ENCODE data around the gene FLNA.

DNA sequence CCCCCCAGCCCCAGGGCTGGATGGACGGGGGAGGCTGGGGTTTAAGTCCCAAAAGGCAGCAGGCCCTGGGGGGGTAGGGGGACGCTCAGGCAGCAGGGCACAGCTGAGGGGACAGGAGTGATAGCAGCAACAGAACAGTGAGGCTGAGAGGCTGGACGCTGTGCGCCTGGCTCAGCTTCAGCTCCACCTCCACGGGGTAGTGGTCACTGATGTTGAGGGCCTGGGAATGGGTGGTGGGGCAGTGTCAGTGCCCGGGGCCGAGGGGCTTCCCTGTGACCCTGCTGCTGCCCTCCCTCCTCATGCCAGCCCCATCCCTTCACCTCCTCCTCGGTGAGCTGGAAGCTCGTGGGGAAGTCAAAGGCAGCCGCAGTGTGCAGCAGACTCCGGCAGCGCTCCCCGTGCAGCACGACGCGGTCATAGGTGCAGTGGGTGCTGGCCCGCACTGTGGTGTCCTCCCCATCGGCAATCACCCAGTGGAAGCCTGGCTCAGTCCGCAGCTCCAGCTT is 28.2 kb upstream of the FLNA start:
- TF ChIP-seq, protein P1, sequence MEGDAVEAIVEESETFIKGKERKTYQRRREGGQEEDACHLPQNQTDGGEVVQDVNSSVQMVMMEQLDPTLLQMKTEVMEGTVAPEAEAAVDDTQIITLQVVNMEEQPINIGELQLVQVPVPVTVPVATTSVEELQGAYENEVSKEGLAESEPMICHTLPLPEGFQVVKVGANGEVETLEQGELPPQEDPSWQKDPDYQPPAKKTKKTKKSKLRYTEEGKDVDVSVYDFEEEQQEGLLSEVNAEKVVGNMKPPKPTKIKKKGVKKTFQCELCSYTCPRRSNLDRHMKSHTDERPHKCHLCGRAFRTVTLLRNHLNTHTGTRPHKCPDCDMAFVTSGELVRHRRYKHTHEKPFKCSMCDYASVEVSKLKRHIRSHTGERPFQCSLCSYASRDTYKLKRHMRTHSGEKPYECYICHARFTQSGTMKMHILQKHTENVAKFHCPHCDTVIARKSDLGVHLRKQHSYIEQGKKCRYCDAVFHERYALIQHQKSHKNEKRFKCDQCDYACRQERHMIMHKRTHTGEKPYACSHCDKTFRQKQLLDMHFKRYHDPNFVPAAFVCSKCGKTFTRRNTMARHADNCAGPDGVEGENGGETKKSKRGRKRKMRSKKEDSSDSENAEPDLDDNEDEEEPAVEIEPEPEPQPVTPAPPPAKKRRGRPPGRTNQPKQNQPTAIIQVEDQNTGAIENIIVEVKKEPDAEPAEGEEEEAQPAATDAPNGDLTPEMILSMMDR (IDR thresholded peaks at IDR 0.05): no peak
- TF ChIP-seq SIN3A (IDR thresholded peaks at IDR 0.05; ENCODE audit: borderline replicate concordance, insufficient read depth, low read depth, low read length) (no peak), POLR2AphosphoS5 (IDR thresholded peaks at IDR 0.05; ENCODE audit: low read depth, low read length) (no peak), TCF7L2 (IDR thresholded peaks at IDR 0.05; ENCODE audit: low read depth, low read length) (no peak), REST (IDR thresholded peaks at IDR 0.05; ENCODE audit: insufficient read depth in 1 of 2, low read depth in 2 of 2, low read length in 1 of 2) (no peak)
